Naive thymus-derived CD4-positive, alpha-beta T cell (primary cell): ENCODE data around the gene DCTD. TPM values are rescaled to one million over a fixed set of nuclear protein-coding genes. Genes with fewer than 3 reads are reported as not detected.

Source experiments
- ATAC-seq: fragments of 150-1000 bp; cut with Tn5 transposase; 2 replicates; pipeline ENCODE4 v1.10.0; 2021; ENCODE audit warnings: mild to moderate bottlenecking, moderate library complexity
- CTCF ChIA-PET: fragments of 350-600 bp; sonication (Branson Sonifier 250); formaldehyde crosslinking; loops from one replicate; lab custom pipeline; 2021; ENCODE audit warnings: antibody characterized with exemption; lab: Charles Lee
- POLR2A ChIA-PET: fragments of 350-600 bp; sonication (Branson Sonifier 250); formaldehyde crosslinking; loops from one replicate; lab custom pipeline; 2021; ENCODE audit warnings: antibody characterized with exemption, inconsistent platforms; lab: Charles Lee
- DNase-seq, 9 donors: peaks; one replicate each; pipeline versions ENCODE4 v3.0.0 to v3.0.0-alpha.2; 2020 to 2022; ENCODE audit warnings: mixed read lengths in 1 of 9
- H3K27ac ChIP-seq: one replicate; pipeline ENCODE4 v1.7.0; 2013; ENCODE audit warnings: mild to moderate bottlenecking, low read depth, low read length, moderate library complexity
- H3K27me3 ChIP-seq, 2 donors: one replicate each; pipeline ENCODE4 v1.7.0; 2013; ENCODE audit warnings: low read length in 2 of 2, mild to moderate bottlenecking in 2 of 2, moderate library complexity in 2 of 2; ENCODE audit not compliant: control insufficient read depth in 2 of 2, insufficient read depth in 2 of 2
- H3K36me3 ChIP-seq, 3 experiments: 1 replicate in 2 of 3; 2 replicates in 1 of 3; pipeline ENCODE4 v1.7.0; 2013; ENCODE audit warnings: low read length in 3 of 3, mild to moderate bottlenecking in 3 of 3, moderate library complexity in 1 of 3; ENCODE audit not compliant: insufficient read depth in 3 of 3, control insufficient read depth in 2 of 3
- H3K4me1 ChIP-seq, 2 donors: one replicate each; pipeline ENCODE4 v1.7.0; 2013; ENCODE audit warnings: low read length in 2 of 2, mild to moderate bottlenecking in 2 of 2, moderate library complexity in 1 of 2; ENCODE audit not compliant: control insufficient read depth in 2 of 2, insufficient read depth in 2 of 2
- H3K4me3 ChIP-seq: 2 replicates; pipeline ENCODE4 v1.7.0; 2013; ENCODE audit warnings: mild to moderate bottlenecking, low read length
- H3K9me3 ChIP-seq, 3 experiments: 1 replicate in 2 of 3; 2 replicates in 1 of 3; pipeline ENCODE4 v1.7.0; 2013; ENCODE audit warnings: low read length in 3 of 3; ENCODE audit not compliant: control insufficient read depth in 2 of 3
- H3K27ac Mint-ChIP-seq, 9 donors: one replicate each; pipeline ENCODE4 v1.8.0; 2020 to 2022; ENCODE audit warnings: mixed read lengths in 9 of 9, mild to moderate bottlenecking in 8 of 9, moderate library complexity in 5 of 9, inconsistent platforms in 2 of 9
- H3K27me3 Mint-ChIP-seq, 5 donors: one replicate each; pipeline ENCODE4 v1.8.0; 2021 to 2022; ENCODE audit warnings: mixed read lengths in 5 of 5, mild to moderate bottlenecking in 1 of 5
- H3K36me3 Mint-ChIP-seq, 5 donors: one replicate each; pipeline ENCODE4 v1.8.0; 2020 to 2022; ENCODE audit warnings: mixed read lengths in 5 of 5, mild to moderate bottlenecking in 3 of 5, inconsistent platforms in 1 of 5
- H3K4me1 Mint-ChIP-seq, 7 donors: one replicate each; pipeline ENCODE4 v1.8.0; 2020 to 2022; ENCODE audit warnings: mixed read lengths in 7 of 7, mild to moderate bottlenecking in 3 of 7, inconsistent platforms in 1 of 7
- H3K4me3 Mint-ChIP-seq, 10 donors: one replicate each; pipeline ENCODE4 v1.8.0; 2020 to 2022; ENCODE audit warnings: mild to moderate bottlenecking in 10 of 10, mixed read lengths in 10 of 10, moderate library complexity in 6 of 10, inconsistent platforms in 2 of 10
- H3K9me3 Mint-ChIP-seq, 11 donors: one replicate each; pipeline ENCODE4 v1.8.0; 2020 to 2022; ENCODE audit warnings: mixed read lengths in 11 of 11, mild to moderate bottlenecking in 4 of 11, inconsistent platforms in 1 of 11, moderate library complexity in 1 of 11
- intact Hi-C, 2 donors: fragments of 100-400 bp; cut with micrococcal nuclease; formaldehyde crosslinking; loops; one replicate each; pipeline ENCODE4 v1.15.1; 2023
- polyA plus RNA-seq, 2 donors: library from polyadenylated mRNA; unstranded; fragments of 300-500 nt; fragmentation: Illumina TruSeq; gene quantifications; one replicate each; pipeline ENCODE4 v1.2.3, GENCODE V29; 2021
- total RNA-seq, 6 experiments: library from RNA in 5 of 6; stranded (reverse) in 5 of 6; gene quantifications; 1 replicate in 5 of 6; 2 replicates in 1 of 6; pipeline ENCODE4 v1.2.3 and lab custom pipeline; 2021 to 2026

The DCTD gene
- total and polyA plus RNA-seq, 7 experiments from 2014 or later: 61.4 to 84.7 (median 70.6) TPM

GRCh38 chr4:182878633-182879495 is 38.3 kb downstream of the DCTD start:
- H3K36me3 Mint-ChIP-seq: peaks cover 12 to 66% (median 50%) of the 10 kb centered on the region in 5 donors
- Histone ChIP-seq H3K27ac (no peak overlapping the region), H3K4me1 (no peaks in the 10 kb centered on the region), H3K27me3 (no peaks in the 10 kb centered on the region), H3K9me3 (no peaks in the 10 kb centered on the region), H3K4me3 (no peak overlapping the region), H3K36me3 (peaks cover 0 to 32% (median 0%) of the 10 kb centered on the region in 3 experiments)
- no peaks in the 10 kb centered on the region for H3K4me1 Mint-ChIP-seq
- CTCF ChIA-PET: no interaction called here
- no peak for ATAC-seq
- intact Hi-C loops: no loop called here
- no peak for DNase-seq
- H3K27me3 Mint-ChIP-seq: no peaks in the 10 kb centered on the region
- H3K9me3 Mint-ChIP-seq: peaks cover 0 to 6% (median 0%) of the 10 kb centered on the region in 11 donors
- POLR2A ChIA-PET: interaction anchor here (0.6 kb wide), 1 partner anchor 57 kb away, joined by 3 read pairs; no protein-coding TSS in a partner anchor
- H3K4me3 Mint-ChIP-seq: no peak overlapping the region
- no peak overlapping the region for H3K27ac Mint-ChIP-seq

- no peaks in the 10 kb centered on the region for H3K27me3 ChIP-seq
- H3K36me3 Mint-ChIP-seq: peaks cover 0 to 64% (median 46%) of the 10 kb centered on the region in 5 donors
- peaks cover 0 to 32% (median 0%) of the 10 kb centered on the region in 3 experiments for H3K36me3 ChIP-seq
- H3K27ac Mint-ChIP-seq: no peak overlapping the region
- H3K9me3 Mint-ChIP-seq: no peaks in the 10 kb centered on the region
- H3K4me1 ChIP-seq: no peaks in the 10 kb centered on the region
- ChIA-PET POLR2A (no interaction called here), CTCF (interaction anchor here (0.7 kb wide), 1 partner anchor 48 kb away, joined by 4 read pairs; no protein-coding TSS in a partner anchor)
- ATAC-seq (no peak), DNase-seq (no peak)
- H3K4me1 Mint-ChIP-seq: no peaks in the 10 kb centered on the region
- H3K27ac ChIP-seq: no peak overlapping the region
- intact Hi-C loops: no loop called here
- no peak overlapping the region for H3K4me3 Mint-ChIP-seq
- no peak overlapping the region for H3K4me3 ChIP-seq
- H3K27me3 Mint-ChIP-seq: no peaks in the 10 kb centered on the region
- H3K9me3 ChIP-seq: no peaks in the 10 kb centered on the region
Measured at GRCh38 chr4:182877326-182877883, 39.8 kb downstream of the DCTD start.

DNA sequence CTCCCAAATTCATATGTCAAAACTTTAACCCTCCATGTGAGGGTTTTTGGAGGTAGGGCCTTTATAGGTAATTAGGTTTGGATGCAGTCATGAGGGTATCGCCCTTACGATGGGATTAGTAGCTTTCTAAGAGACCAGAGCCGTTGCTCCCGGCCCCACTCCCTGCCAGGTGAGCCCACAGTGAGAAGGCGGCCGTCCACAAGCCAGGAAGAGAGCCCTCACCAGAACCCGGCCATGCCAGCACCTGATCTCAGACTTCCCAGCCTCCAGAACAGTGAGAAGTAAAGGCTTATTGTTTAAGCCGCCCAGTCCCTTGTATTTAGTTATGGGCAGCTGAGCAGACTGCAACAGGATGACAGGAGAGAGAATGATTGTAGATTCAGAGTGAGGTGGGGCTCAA is 40.8 kb downstream of the DCTD start:
- Mint-ChIP-seq H3K27me3 (no peaks in the 10 kb centered on the region), H3K4me1 (peaks cover 0 to 2% (median 0%) of the 10 kb centered on the region in 7 donors), H3K9me3 (no peaks in the 10 kb centered on the region), H3K36me3 (peaks cover 0 to 66% (median 46%) of the 10 kb centered on the region in 5 donors), H3K27ac (no peak overlapping the region), H3K4me3 (no peak overlapping the region)
- no peak for DNase-seq
- H3K27ac ChIP-seq: no peak overlapping the region
- H3K4me1 ChIP-seq: no peaks in the 10 kb centered on the region
- POLR2A ChIA-PET: no interaction called here
- no peaks in the 10 kb centered on the region for H3K9me3 ChIP-seq
- intact Hi-C loops: no loop called here
- no peaks in the 10 kb centered on the region for H3K27me3 ChIP-seq
- CTCF ChIA-PET: no interaction called here
- no peak overlapping the region for H3K4me3 ChIP-seq
- H3K36me3 ChIP-seq: peaks cover 0 to 31% (median 0%) of the 10 kb centered on the region in 3 experiments
- no peak for ATAC-seq

GRCh38 chr4:182875453-182876405 is 41.5 kb downstream of the DCTD start:
- no peak overlapping the region for H3K4me3 Mint-ChIP-seq
- ChIA-PET CTCF (no interaction called here), POLR2A (no interaction called here)
- no peaks in the 10 kb centered on the region for H3K9me3 Mint-ChIP-seq
- DNase-seq (no peak), ATAC-seq (no peak)
- H3K4me1 Mint-ChIP-seq: peaks cover 0 to 2% (median 0%) of the 10 kb centered on the region in 7 donors
- H3K27me3 ChIP-seq: no peaks in the 10 kb centered on the region
- peaks cover 0 to 64% (median 39%) of the 10 kb centered on the region in 5 donors for H3K36me3 Mint-ChIP-seq
- H3K9me3 ChIP-seq: no peaks in the 10 kb centered on the region
- intact Hi-C loops: no loop called here
- H3K27ac ChIP-seq: no peak overlapping the region
- H3K4me3 ChIP-seq: no peak overlapping the region
- no peaks in the 10 kb centered on the region for H3K4me1 ChIP-seq
- H3K27me3 Mint-ChIP-seq: no peaks in the 10 kb centered on the region
- H3K27ac Mint-ChIP-seq: peak overlapping the region in 1 of 9 donors; percentile 76
- peaks cover 0 to 24% (median 0%) of the 10 kb centered on the region in 3 experiments for H3K36me3 ChIP-seq

GRCh38 chr4:182874797-182875345 is 42.3 kb downstream of the DCTD start:
- Mint-ChIP-seq H3K9me3 (no peaks in the 10 kb centered on the region), H3K4me3 (no peak overlapping the region), H3K27ac (no peak overlapping the region), H3K36me3 (peaks cover 0 to 67% (median 38%) of the 10 kb centered on the region in 5 donors), H3K27me3 (no peaks in the 10 kb centered on the region), H3K4me1 (peaks cover 0 to 2% (median 0%) of the 10 kb centered on the region in 7 donors)
- ChIA-PET CTCF (no interaction called here), POLR2A (no interaction called here)
- Histone ChIP-seq H3K27ac (no peak overlapping the region), H3K4me1 (no peaks in the 10 kb centered on the region), H3K27me3 (no peaks in the 10 kb centered on the region), H3K9me3 (no peaks in the 10 kb centered on the region), H3K36me3 (peaks cover 0 to 21% (median 0%) of the 10 kb centered on the region in 3 experiments), H3K4me3 (no peak overlapping the region)
- no peak for DNase-seq
- intact Hi-C loops: no loop called here
- ATAC-seq: no peak

GRCh38 chr4:182874304-182874751 is 42.9 kb downstream of the DCTD start:
- peaks cover 0 to 21% (median 0%) of the 10 kb centered on the region in 3 experiments for H3K36me3 ChIP-seq
- ATAC-seq (no peak), DNase-seq (no peak)
- no peaks in the 10 kb centered on the region for H3K27me3 ChIP-seq
- Mint-ChIP-seq H3K27ac (no peak overlapping the region), H3K36me3 (peaks cover 0 to 67% (median 34%) of the 10 kb centered on the region in 5 donors), H3K4me1 (peaks cover 0 to 2% (median 0%) of the 10 kb centered on the region in 7 donors), H3K9me3 (no peaks in the 10 kb centered on the region), H3K27me3 (no peaks in the 10 kb centered on the region), H3K4me3 (no peak overlapping the region)
- ChIA-PET CTCF (no interaction called here), POLR2A (no interaction called here)
- no peaks in the 10 kb centered on the region for H3K9me3 ChIP-seq
- H3K27ac ChIP-seq: no peak overlapping the region
- no peaks in the 10 kb centered on the region for H3K4me1 ChIP-seq
- intact Hi-C loops: no loop called here
- H3K4me3 ChIP-seq: no peak overlapping the region
